Fibroblast of the aortic adventitia (primary cell): ENCODE data around the gene BCAS3. TPM values are rescaled to one million over a fixed set of nuclear protein-coding genes. Genes with fewer than 3 reads are reported as not detected.

ENCODE experiments used
- DNase-seq: peaks from one replicate; pipeline ENCODE4 v3.0.0-alpha.2; 2010; ENCODE audit warnings: low read depth
- H3K4me3 ChIP-seq: 2 replicates; pipeline ENCODE4 v1.5.1; 2011; ENCODE audit warnings: low read depth, mild to moderate bottlenecking, control low read depth, low read length, moderate library complexity
- total RNA-seq: library from RNA; depleted of rRNA; stranded (reverse); fragments of >200 nt; gene quantifications from 2 replicates; pipeline ENCODE4 v1.2.3, GENCODE V29; 2012; ENCODE audit warnings: low replicate concordance
- TF ChIP-seq, protein P1 (sequence below): IDR thresholded peaks from 2 replicates; pipeline ENCODE4 v1.5.1; 2011; ENCODE audit warnings: mild to moderate bottlenecking, low read length, control low read depth, inconsistent platforms; ENCODE audit not compliant: insufficient read depth

Gene BCAS3
- total RNA-seq, 1 donor = 29.6 TPM

DNA sequence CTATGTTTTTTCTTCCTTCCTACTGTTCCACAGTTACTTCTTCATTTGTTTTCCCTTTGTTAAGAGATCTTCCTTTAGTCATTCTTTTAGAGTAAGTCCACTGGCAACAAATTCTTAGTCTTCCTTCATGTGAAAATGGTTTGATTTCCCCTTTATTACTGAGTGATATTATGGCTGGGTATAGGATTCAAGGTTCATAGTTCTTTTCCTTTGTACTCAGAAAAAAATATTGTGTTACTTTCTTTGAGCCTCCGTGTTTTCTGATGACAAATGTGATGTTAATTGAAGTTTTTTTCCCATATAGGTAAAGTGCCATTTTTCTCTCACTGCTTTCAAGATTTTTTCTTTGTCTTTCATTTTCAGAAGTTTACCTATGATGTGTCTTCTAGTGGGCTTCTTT lies 438.9 kb downstream of the BCAS3 start:
- TF ChIP-seq, protein P1, sequence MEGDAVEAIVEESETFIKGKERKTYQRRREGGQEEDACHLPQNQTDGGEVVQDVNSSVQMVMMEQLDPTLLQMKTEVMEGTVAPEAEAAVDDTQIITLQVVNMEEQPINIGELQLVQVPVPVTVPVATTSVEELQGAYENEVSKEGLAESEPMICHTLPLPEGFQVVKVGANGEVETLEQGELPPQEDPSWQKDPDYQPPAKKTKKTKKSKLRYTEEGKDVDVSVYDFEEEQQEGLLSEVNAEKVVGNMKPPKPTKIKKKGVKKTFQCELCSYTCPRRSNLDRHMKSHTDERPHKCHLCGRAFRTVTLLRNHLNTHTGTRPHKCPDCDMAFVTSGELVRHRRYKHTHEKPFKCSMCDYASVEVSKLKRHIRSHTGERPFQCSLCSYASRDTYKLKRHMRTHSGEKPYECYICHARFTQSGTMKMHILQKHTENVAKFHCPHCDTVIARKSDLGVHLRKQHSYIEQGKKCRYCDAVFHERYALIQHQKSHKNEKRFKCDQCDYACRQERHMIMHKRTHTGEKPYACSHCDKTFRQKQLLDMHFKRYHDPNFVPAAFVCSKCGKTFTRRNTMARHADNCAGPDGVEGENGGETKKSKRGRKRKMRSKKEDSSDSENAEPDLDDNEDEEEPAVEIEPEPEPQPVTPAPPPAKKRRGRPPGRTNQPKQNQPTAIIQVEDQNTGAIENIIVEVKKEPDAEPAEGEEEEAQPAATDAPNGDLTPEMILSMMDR = no peak

DNA sequence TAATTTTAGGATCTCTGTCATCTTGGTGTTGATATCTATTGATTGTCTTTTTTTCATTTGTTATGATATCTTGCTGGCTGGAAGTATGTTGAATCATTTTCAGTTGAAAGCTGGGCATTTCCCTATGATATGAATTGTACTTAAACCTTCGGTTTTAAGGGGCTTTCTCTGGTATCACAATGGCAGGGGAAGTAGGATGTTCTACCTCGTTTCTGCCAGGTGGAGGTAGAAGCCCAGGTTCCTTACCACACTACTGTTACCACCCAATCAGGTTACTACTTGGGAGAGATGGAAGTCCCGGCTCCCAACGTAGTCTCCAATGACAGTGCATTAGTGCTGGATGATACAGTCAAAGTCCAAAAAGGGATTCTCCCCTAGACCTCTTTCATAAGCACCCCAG lies 440.3 kb downstream of the BCAS3 start:
- no peak for DNase-seq
- no peak overlapping the region for H3K4me3 ChIP-seq
- TF ChIP-seq, protein P1 = no peak

More for the DNA sequence above, 438.9 kb downstream of the BCAS3 start:
- H3K4me3 ChIP-seq = no peak overlapping the region
- DNase-seq = no peak

- TF ChIP-seq, protein P1 = no peak
Observed at GRCh38 chr17:61118871-61119270, 441.2 kb downstream of the BCAS3 start.

DNA sequence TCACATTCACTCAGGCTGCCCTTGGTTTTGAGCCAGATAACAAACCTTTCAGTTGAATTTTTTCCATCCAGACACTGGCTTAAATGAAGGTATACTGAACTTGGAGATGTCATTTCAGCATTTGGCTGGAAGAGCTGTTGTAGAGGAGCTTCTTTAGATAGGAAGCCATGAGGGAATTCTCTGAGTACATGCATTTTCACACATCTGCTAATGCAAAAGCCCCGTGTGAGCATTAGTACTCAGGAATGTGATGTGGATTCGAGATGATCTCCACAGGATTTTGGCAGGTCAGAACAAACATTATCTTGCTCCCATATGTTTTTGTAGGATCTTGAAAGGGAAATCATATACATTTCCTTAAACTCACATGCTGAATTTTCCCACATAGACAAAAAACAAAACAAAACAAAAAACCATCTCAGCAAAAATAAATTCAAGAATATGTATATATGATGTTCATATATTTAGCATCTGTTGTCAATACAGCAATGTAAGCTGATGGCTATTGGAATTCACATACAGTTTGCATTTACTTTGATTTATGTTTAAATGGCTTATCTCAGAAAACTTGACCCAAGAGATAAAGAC lies 444.8 kb downstream of the BCAS3 start:
- H3K4me3 ChIP-seq = no peak overlapping the region
- no peak for DNase-seq
- TF ChIP-seq, protein P1 = no peak

More at GRCh38 chr17:61118871-61119270, 441.2 kb downstream of the BCAS3 start:
- no peak overlapping the region for H3K4me3 ChIP-seq
- no peak for DNase-seq

- no peak for DNase-seq
- TF ChIP-seq, protein P1 = no peak
- H3K4me3 ChIP-seq = no peak overlapping the region
Observed at GRCh38 chr17:61124562-61124961, 446.9 kb downstream of the BCAS3 start.

DNA sequence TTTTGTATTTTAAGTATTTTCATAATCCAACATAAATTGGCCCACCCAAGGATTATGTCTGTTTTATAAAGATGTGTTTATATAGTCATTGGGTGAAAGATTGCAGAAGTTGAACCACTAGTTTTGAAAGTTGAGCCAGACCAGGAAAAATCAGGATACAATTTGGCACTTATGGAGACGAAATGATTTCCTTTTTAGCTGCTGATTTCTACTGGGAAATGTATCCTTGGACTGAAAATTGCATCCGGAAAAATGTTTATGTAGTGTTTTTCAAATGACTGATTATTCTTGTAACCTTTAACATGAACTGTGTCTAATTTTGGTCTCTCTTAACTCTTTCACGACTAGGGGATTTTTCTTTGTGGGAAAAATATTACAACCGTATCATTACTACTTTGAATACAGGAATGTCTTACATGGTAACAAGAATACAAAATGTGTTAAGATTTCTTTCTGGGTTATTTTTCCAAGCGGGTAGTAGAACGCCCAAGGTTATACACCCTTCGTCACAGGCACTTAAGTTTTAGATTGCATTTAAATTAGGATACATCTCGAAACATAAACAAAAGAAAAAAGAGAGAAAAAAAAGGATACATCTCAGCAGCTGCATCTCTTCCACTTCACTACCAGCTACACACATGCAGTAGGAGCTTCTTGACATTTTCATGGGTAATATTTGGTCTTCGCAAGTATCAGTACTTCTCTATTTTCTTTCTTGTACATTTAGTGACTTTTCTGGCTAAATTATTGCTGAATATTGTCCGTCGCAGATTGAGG lies 449.0 kb downstream of the BCAS3 start:
- no peak overlapping the region for H3K4me3 ChIP-seq
- DNase-seq = no peak
- TF ChIP-seq, protein P1 = no peak

GRCh38 chr17:61127960-61128359 lies 450.3 kb downstream of the BCAS3 start:
- no peak overlapping the region for H3K4me3 ChIP-seq
- DNase-seq = no peak
- TF ChIP-seq, protein P1 = no peak
